Sigmoid colon (tissue), 7 donors: Measurements from ENCODE around the gene TRIM37. TPM values are rescaled to one million over a fixed set of nuclear protein-coding genes. Genes with fewer than 3 reads are reported as not detected.
A peak's percentile ranks its signal among the peaks of the same experiment; 100 is the strongest.

Source experiments
- DNase-seq: peaks from one replicate; pipeline ENCODE4 v3.0.0-alpha.2; 2019
- H3K27ac ChIP-seq, 4 donors: fragments of 200-600 bp; sonication (generic); one replicate each; pipeline ENCODE4 v1.5.1; 2016 to 2019; ENCODE audit warnings: mild to moderate bottlenecking in 1 of 4
- H3K27me3 ChIP-seq, 3 donors: fragments of 200-600 bp; sonication (generic); one replicate each; pipeline ENCODE4 v1.5.1; 2019; ENCODE audit warnings: mild to moderate bottlenecking in 1 of 3
- H3K36me3 ChIP-seq, 4 donors: fragments of 200-600 bp; sonication (generic); one replicate each; pipeline ENCODE4 v1.5.1; 2016 to 2019
- H3K4me1 ChIP-seq, 4 donors: fragments of 200-600 bp; sonication (generic); one replicate each; pipeline ENCODE4 v1.5.1; 2017 to 2019
- H3K4me3 ChIP-seq, 4 donors: fragments of 200-600 bp; sonication (generic); one replicate each; pipeline ENCODE4 v1.5.1; 2017 to 2019; ENCODE audit warnings: mild to moderate bottlenecking in 2 of 4, moderate library complexity in 1 of 4
- H3K9me3 ChIP-seq, 4 donors: fragments of 200-600 bp in 3 of 4; sonication (generic) in 3 of 4; one replicate each; pipeline versions ENCODE4 v1.5.1 to v1.6.1; 2013 to 2019
- CTCF ChIP-seq, 4 experiments: fragments of 450-650 bp in 3 of 4; fragments of 200-600 bp in 1 of 4; IDR thresholded peaks; one replicate each; pipeline ENCODE4 v1.5.1; 2016 to 2019; ENCODE audit warnings: antibody characterized with exemption in 4 of 4, mild to moderate bottlenecking in 3 of 4, moderate library complexity in 2 of 4
- EP300 ChIP-seq, 4 donors: sonication (generic); formaldehyde crosslinking; IDR thresholded peaks; one replicate each; pipeline ENCODE4 v1.6.1; 2017; ENCODE audit warnings: antibody characterized with exemption in 4 of 4
- POLR2A ChIP-seq, 2 donors: fragments of 450-650 bp; IDR thresholded peaks; one replicate each; pipeline ENCODE4 v1.6.1; 2016; ENCODE audit warnings: antibody characterized with exemption in 2 of 2, mild to moderate bottlenecking in 2 of 2, moderate library complexity in 2 of 2
- POLR2AphosphoS5 ChIP-seq, 4 donors: sonication (generic); formaldehyde crosslinking; IDR thresholded peaks; one replicate each; pipeline ENCODE4 v1.6.1; 2017; ENCODE audit warnings: antibody characterized with exemption in 4 of 4
- WGBS, 2 donors: extraction: QIAGEN DNeasy Blood & Tissue Kit; methylation state at CpG; one replicate each; pipeline ENCODE4 v1.1.7; 2013; 5-methylcytosine and 5-hydroxymethylcytosine counted together
- intact Hi-C: fragments of 100-400 bp; cut with DNase I; formaldehyde crosslinking; loops from one replicate; pipeline ENCODE4 v1.15.1; 2023
- polyA plus RNA-seq, 3 donors: library from polyadenylated mRNA; stranded (reverse); fragments of 200-250 nt; gene quantifications; one replicate each; pipeline ENCODE4 v1.2.3, GENCODE V29; 2013
- total RNA-seq, 4 donors: library from RNA; depleted of rRNA; stranded (reverse); fragments of >200 nt; gene quantifications; one replicate each; pipeline ENCODE4 v1.1.0, GENCODE V29; 2016
- donor health status: healthy with polysubstance abuse.
- donor health status: Bipolar disorder and iron deficiency.
- donor health status: healthy.

TRIM37 gene
- total and polyA plus RNA-seq, 7 donors: 6.5 to 37.8 (median 20.2) TPM

- H3K27ac ChIP-seq: no peak overlapping the region
- 94 to 98% methylated on average over 7 of the region's 7 CpGs for WGBS, 2 donors
These were observed 111.3 kb downstream of the TRIM37 start for GRCh38 chr17:58995247-58995940.

GRCh38 chr17:58993311-58993710 is 113.4 kb downstream of the TRIM37 start:
- 70 to 81% methylated on average over 5 of the region's 5 CpGs for WGBS, 2 donors
- TF ChIP-seq POLR2A (IDR thresholded peaks at IDR 0.05) (no peak), POLR2AphosphoS5 (IDR thresholded peaks at IDR 0.05) (no peak), CTCF (IDR thresholded peaks at IDR 0.05) (no peak), EP300 (IDR thresholded peaks at IDR 0.05) (no peak)
- intact Hi-C loops: no loop called here

More at GRCh38 chr17:58995247-58995940, 111.3 kb downstream of the TRIM37 start:
- no peak overlapping the region for H3K4me3 ChIP-seq
- H3K27me3 ChIP-seq: no peaks in the 10 kb centered on the region
- TF ChIP-seq EP300 (IDR thresholded peaks at IDR 0.05) (no peak), CTCF (IDR thresholded peaks at IDR 0.05) (no peak), POLR2A (IDR thresholded peaks at IDR 0.05) (no peak), POLR2AphosphoS5 (IDR thresholded peaks at IDR 0.05) (no peak)
- DNase-seq: no peak
- H3K4me1 ChIP-seq: peaks cover 0 to 14% (median 6%) of the 10 kb centered on the region in 4 donors
- intact Hi-C loops: no loop called here
- peaks cover 0 to 32% (median 9%) of the 10 kb centered on the region in 4 donors for H3K36me3 ChIP-seq
- no peaks in the 10 kb centered on the region for H3K9me3 ChIP-seq

GRCh38 chr17:58991718-58992331 is 114.9 kb downstream of the TRIM37 start:
- intact Hi-C loops: no loop called here
- no peak for TF ChIP-seq EP300 (IDR thresholded peaks at IDR 0.05)
- no peak for TF ChIP-seq POLR2A (IDR thresholded peaks at IDR 0.05)

More at GRCh38 chr17:58993311-58993710, 113.4 kb downstream of the TRIM37 start:
- no peak for DNase-seq
- H3K4me1 ChIP-seq: peaks cover 0 to 14% (median 6%) of the 10 kb centered on the region in 4 donors
- peak overlapping the region in 1 of 4 donors; percentile 20 for H3K27ac ChIP-seq
- peaks cover 0 to 11% (median under 1%) of the 10 kb centered on the region in 4 donors for H3K36me3 ChIP-seq
- no peaks in the 10 kb centered on the region for H3K9me3 ChIP-seq
- no peaks in the 10 kb centered on the region for H3K27me3 ChIP-seq
- no peak overlapping the region for H3K4me3 ChIP-seq

GRCh38 chr17:58989629-58990028 is 117.1 kb downstream of the TRIM37 start:
- no peaks in the 10 kb centered on the region for H3K27me3 ChIP-seq
- H3K9me3 ChIP-seq: no peaks in the 10 kb centered on the region
- no peak overlapping the region for H3K27ac ChIP-seq
- DNase-seq: no peak
- H3K4me3 ChIP-seq: no peak overlapping the region
- intact Hi-C loops: no loop called here
- peaks cover 0 to 14% (median 6%) of the 10 kb centered on the region in 4 donors for H3K4me1 ChIP-seq
- H3K36me3 ChIP-seq: peaks cover 0 to 7% (median 0%) of the 10 kb centered on the region in 4 donors
- 68 to 69% methylated on average over 2 of the region's 2 CpGs for WGBS, 2 donors
- TF ChIP-seq EP300 (IDR thresholded peaks at IDR 0.05) (no peak), POLR2A (IDR thresholded peaks at IDR 0.05) (no peak), POLR2AphosphoS5 (IDR thresholded peaks at IDR 0.05) (no peak), CTCF (IDR thresholded peaks at IDR 0.05) (no peak)

More at GRCh38 chr17:58991718-58992331, 114.9 kb downstream of the TRIM37 start:
- Histone ChIP-seq H3K27me3 (no peaks in the 10 kb centered on the region), H3K36me3 (peaks cover 0 to 7% (median 0%) of the 10 kb centered on the region in 4 donors), H3K4me1 (peaks cover 0 to 14% (median 6%) of the 10 kb centered on the region in 4 donors), H3K27ac (no peak overlapping the region), H3K4me3 (no peak overlapping the region), H3K9me3 (no peaks in the 10 kb centered on the region)
- WGBS, 2 donors: 43 to 67% methylated on average over 4 of the region's 4 CpGs
- no peak for DNase-seq

- no peak for DNase-seq
- H3K36me3 ChIP-seq: peaks cover 0 to 4% (median 0%) of the 10 kb centered on the region in 4 donors
- H3K4me1 ChIP-seq: no peaks in the 10 kb centered on the region
- 89 to 91% methylated on average over 6 of the region's 6 CpGs for WGBS, 2 donors
- no peaks in the 10 kb centered on the region for H3K27me3 ChIP-seq
- H3K4me3 ChIP-seq: no peak overlapping the region
- no peak overlapping the region for H3K27ac ChIP-seq
- TF ChIP-seq CTCF (IDR thresholded peaks at IDR 0.05): no peak
- TF ChIP-seq POLR2A (IDR thresholded peaks at IDR 0.05): no peak
- TF ChIP-seq POLR2AphosphoS5 (IDR thresholded peaks at IDR 0.05): no peak
- TF ChIP-seq EP300 (IDR thresholded peaks at IDR 0.05): no peak
- intact Hi-C loops: no loop called here
- H3K9me3 ChIP-seq: no peaks in the 10 kb centered on the region
These were observed 120.7 kb downstream of the TRIM37 start for GRCh38 chr17:58985971-58986370.
